Nephron progenitor cell (in vitro differentiated cells): ENCODE results near the gene B4GALT7.

Source experiments
- DNase-seq: peaks from one replicate; pipeline ENCODE4 v3.0.0; 2021
- H3K27ac Mint-ChIP-seq: 2 replicates; pipeline ENCODE4 v1.8.0; 2021; ENCODE audit warnings: mild to moderate bottlenecking, moderate library complexity, mixed read lengths
- H3K27me3 Mint-ChIP-seq: 2 replicates; pipeline ENCODE4 v1.8.0; 2021; ENCODE audit warnings: mild to moderate bottlenecking, low read depth, mixed read lengths; ENCODE audit not compliant: poor library complexity
- H3K36me3 Mint-ChIP-seq: 2 replicates; pipeline ENCODE4 v1.8.0; 2021; ENCODE audit warnings: low read depth, mixed read lengths
- H3K4me1 Mint-ChIP-seq: 2 replicates; pipeline ENCODE4 v1.8.0; 2021; ENCODE audit warnings: mixed read lengths
- H3K4me3 Mint-ChIP-seq: 2 replicates; pipeline ENCODE4 v1.8.0; 2021; ENCODE audit warnings: mild to moderate bottlenecking, moderate library complexity, mixed read lengths
- H3K9me3 Mint-ChIP-seq: 2 replicates; pipeline ENCODE4 v1.8.0; 2021; ENCODE audit warnings: mild to moderate bottlenecking, moderate library complexity, mixed read lengths
- TF ChIP-seq, protein P1 (sequence below): fragments of 200-600 bp; sonication (generic); IDR thresholded peaks from 2 replicates; pipeline ENCODE4 v1.5.0; 2021; ENCODE audit warnings: antibody characterized with exemption

The B4GALT7 gene

GRCh38 chr5:177569894-177570293 lies 30.0 kb upstream of the B4GALT7 start:
- H3K27ac Mint-ChIP-seq: no peak overlapping the region
- no peak overlapping the region for H3K4me3 Mint-ChIP-seq
- TF ChIP-seq, protein P1, sequence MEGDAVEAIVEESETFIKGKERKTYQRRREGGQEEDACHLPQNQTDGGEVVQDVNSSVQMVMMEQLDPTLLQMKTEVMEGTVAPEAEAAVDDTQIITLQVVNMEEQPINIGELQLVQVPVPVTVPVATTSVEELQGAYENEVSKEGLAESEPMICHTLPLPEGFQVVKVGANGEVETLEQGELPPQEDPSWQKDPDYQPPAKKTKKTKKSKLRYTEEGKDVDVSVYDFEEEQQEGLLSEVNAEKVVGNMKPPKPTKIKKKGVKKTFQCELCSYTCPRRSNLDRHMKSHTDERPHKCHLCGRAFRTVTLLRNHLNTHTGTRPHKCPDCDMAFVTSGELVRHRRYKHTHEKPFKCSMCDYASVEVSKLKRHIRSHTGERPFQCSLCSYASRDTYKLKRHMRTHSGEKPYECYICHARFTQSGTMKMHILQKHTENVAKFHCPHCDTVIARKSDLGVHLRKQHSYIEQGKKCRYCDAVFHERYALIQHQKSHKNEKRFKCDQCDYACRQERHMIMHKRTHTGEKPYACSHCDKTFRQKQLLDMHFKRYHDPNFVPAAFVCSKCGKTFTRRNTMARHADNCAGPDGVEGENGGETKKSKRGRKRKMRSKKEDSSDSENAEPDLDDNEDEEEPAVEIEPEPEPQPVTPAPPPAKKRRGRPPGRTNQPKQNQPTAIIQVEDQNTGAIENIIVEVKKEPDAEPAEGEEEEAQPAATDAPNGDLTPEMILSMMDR: no peak
- peaks cover 13% of the 10 kb centered on the region for H3K4me1 Mint-ChIP-seq
- H3K9me3 Mint-ChIP-seq: no peaks in the 10 kb centered on the region
- no peak for DNase-seq
- no peaks in the 10 kb centered on the region for H3K36me3 Mint-ChIP-seq
- H3K27me3 Mint-ChIP-seq: peaks cover 34% of the 10 kb centered on the region

GRCh38 chr5:177575488-177575887 lies 24.4 kb upstream of the B4GALT7 start:
- Mint-ChIP-seq H3K27ac (no peak overlapping the region), H3K9me3 (no peaks in the 10 kb centered on the region), H3K4me3 (no peak overlapping the region), H3K27me3 (peaks cover 54% of the 10 kb centered on the region), H3K36me3 (no peaks in the 10 kb centered on the region), H3K4me1 (no peaks in the 10 kb centered on the region)
- no peak for DNase-seq
- TF ChIP-seq, protein P1: no peak

- Mint-ChIP-seq H3K27ac (no peak overlapping the region), H3K4me3 (no peak overlapping the region), H3K4me1 (no peaks in the 10 kb centered on the region), H3K27me3 (peaks cover 54% of the 10 kb centered on the region), H3K36me3 (no peaks in the 10 kb centered on the region), H3K9me3 (no peaks in the 10 kb centered on the region)
- TF ChIP-seq, protein P1: no peak
- no peak for DNase-seq
Observed at GRCh38 chr5:177576169-177576568, 23.8 kb upstream of the B4GALT7 start.

DNA sequence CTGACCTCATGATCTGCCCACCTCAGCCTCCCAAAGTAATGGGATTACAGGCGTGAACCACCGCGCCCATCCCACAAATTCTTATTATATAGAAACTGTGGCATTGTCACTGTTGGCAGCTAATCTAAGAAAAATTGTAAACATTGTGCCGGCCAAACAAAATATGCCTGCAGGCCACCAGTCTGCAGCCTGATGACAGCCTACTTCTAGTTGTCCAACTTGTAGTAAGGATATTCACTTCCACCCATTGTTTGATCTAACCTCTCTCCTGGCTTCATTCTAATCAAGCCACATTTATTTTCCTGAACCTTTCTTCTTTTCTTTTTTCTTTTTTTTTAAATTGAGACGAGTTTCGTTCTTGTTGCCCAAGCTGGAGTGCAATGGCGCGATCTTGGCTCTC lies 21.6 kb upstream of the B4GALT7 start:
- Mint-ChIP-seq H3K27ac (no peak overlapping the region), H3K9me3 (no peaks in the 10 kb centered on the region), H3K4me3 (no peak overlapping the region), H3K27me3 (peaks cover 54% of the 10 kb centered on the region), H3K4me1 (no peaks in the 10 kb centered on the region), H3K36me3 (no peaks in the 10 kb centered on the region)
- DNase-seq: no peak
- TF ChIP-seq, protein P1: no peak

DNA sequence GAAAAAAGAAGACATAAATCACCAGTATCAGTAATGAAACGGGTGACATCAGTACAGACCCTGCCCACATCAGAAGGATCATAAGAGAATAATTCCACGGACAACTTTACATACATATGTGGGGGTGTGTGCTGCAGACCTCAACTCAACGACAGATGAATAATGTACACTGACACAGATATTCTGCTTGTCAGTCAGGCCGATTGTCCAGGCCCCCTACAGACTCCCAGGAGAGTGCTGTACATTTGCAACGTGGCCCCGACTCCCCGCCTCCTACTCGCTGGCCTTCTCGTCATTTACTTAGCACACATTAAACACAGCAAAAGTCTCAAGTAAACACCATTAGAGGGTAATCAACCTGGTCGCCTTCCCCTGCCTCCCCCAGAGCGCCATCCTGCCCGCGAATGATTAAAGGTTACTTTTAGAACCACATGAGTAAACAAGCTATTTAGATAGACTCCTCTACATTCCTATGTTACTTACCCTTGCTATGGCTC lies 11.5 kb upstream of the B4GALT7 start:
- peaks cover 71% of the 10 kb centered on the region for H3K27me3 Mint-ChIP-seq

GRCh38 chr5:177590406-177590805 lies 9.5 kb upstream of the B4GALT7 start:
- no peak overlapping the region for H3K27ac Mint-ChIP-seq
- H3K36me3 Mint-ChIP-seq: peaks cover 19% of the 10 kb centered on the region
- H3K9me3 Mint-ChIP-seq: no peaks in the 10 kb centered on the region
- no peak for DNase-seq
- TF ChIP-seq, protein P1: no peak
- no peak overlapping the region for H3K4me3 Mint-ChIP-seq
- peaks cover 40% of the 10 kb centered on the region for H3K4me1 Mint-ChIP-seq
- H3K27me3 Mint-ChIP-seq: peaks cover 57% of the 10 kb centered on the region

More for the DNA sequence above, 11.5 kb upstream of the B4GALT7 start:
- peak overlapping the region; percentile 24 for H3K27ac Mint-ChIP-seq
- H3K4me3 Mint-ChIP-seq: no peak overlapping the region
- TF ChIP-seq, protein P1: no peak
- H3K9me3 Mint-ChIP-seq: no peaks in the 10 kb centered on the region
- no peak for DNase-seq
- peaks cover 2% of the 10 kb centered on the region for H3K36me3 Mint-ChIP-seq
- peaks cover 37% of the 10 kb centered on the region for H3K4me1 Mint-ChIP-seq
